ENCODE data around the gene PEX3.
"Not testable (repeated sequence)": the region's sequence is repeated elsewhere in the genome, so short reads cannot be mapped to it uniquely, and the experiment has no call there.

PEX3 gene

GRCh38 chr6:143506620-143507019 lies 56.0 kb downstream of the PEX3 start:
- DNase-seq (ENCODE audit: low spot score): no peak

DNA sequence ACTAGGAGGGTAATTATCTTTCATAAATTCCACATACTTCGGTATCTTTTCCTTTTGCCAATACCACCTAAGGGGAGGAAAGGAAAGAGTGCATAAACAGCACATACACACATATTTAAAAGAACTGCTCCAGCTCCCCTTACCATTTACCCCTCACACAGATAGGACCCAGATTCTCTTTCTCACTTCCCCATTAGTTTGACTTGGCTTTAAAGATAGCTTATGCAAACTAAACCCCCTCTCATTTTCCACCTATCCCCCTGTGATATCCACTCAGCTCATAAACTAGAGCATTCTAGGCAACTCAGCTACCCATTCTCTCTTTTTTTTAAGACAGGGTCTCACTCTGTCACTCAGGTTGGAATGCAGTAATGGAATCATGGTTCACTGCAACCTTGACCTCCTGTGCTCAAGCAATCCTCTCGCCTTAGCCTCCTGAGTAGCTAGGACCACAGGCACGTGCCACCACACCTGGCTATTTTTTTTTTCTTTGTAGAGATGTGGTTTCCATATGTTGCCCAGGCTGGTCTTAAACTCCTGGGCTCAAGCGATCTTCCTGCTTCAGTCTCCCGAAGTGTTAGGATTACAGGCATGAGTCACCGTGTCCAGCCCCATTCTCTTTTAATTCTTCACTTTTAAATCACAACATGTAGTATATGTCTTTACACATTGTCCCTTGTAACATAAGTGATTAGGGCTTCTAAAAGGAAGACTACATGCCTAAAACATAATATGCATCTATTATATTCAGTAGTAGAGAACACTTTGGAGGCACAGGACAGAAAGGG lies 56.9 kb downstream of the PEX3 start:
- DNase-seq (ENCODE audit: low spot score): no peak

DNA sequence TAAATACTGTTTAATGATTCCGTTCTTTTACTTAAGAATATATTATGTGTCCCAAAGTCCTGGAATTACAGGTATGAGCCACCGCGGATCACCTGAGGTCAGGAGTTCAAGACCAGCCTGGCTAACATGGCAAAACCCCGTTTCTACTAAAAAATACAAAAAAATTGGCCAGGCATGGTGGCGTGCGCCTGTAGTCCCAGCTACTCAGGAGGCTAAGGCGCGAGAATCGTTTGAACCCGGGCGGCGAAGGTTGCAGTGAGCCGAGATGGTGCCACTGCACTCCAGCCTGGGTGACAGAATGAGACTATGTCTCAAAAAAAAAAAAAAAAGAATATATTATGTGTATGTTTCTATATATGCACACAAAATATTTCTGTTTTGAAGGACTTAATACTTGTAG lies 59.7 kb downstream of the PEX3 start:
- not testable (repeated sequence) for DNase-seq (ENCODE audit: low spot score)

DNA sequence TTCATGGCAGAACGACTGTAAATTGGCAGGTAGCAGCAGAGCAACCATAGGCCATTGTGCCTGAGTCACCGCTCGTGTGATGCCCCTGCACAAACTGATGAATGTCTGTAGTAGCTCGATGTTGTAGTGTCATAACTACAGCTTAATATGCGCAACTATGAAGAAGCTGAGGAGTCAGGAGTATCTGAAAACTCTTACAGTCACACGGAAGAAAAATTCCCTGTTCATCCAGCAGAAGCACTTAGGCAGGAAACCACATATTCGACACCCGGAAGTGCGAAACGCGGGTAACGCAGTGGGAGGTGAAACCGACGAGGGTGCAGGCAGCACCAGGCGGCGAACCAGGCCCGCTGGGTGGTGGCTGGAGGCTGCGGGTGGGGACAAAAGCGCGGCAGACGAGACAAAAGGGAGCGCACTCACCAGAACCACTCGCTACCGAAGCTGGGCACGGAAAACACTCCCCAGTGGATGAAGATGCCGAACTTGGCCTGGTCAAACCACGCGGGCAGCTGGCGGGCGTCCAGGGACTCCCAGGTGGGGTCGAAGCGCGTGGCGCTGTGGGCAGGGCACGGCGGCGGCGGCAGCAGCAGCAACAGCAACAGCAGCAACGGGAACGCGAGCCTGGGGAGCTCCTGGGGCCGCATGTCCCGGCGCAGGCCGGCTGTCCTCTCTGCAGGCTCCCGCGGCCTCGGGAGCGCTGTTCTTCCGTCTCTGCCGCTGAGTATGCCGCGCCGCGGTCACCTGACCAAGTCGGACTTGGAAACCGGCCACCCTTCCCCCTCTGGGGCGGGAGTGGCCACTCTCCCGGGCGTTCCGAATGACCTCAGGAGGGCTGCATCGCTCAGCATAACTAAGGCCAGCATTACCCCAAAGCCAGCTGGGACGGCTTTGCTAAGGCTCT lies 60.6 kb downstream of the PEX3 start, which contains the start of gene FUCA2:
Gene FUCA2, minus strand, starts transcription at position 730 of the 901 bp plus-strand sequence. Its CDS starts 86 bp downstream, at position 644.
- peak; percentile 87 for DNase-seq (ENCODE audit: low spot score)

- DNase-seq (ENCODE audit: low spot score): peak; percentile 55
Measured at GRCh38 chr6:143513410-143513809, 62.8 kb downstream of the PEX3 start.

DNA sequence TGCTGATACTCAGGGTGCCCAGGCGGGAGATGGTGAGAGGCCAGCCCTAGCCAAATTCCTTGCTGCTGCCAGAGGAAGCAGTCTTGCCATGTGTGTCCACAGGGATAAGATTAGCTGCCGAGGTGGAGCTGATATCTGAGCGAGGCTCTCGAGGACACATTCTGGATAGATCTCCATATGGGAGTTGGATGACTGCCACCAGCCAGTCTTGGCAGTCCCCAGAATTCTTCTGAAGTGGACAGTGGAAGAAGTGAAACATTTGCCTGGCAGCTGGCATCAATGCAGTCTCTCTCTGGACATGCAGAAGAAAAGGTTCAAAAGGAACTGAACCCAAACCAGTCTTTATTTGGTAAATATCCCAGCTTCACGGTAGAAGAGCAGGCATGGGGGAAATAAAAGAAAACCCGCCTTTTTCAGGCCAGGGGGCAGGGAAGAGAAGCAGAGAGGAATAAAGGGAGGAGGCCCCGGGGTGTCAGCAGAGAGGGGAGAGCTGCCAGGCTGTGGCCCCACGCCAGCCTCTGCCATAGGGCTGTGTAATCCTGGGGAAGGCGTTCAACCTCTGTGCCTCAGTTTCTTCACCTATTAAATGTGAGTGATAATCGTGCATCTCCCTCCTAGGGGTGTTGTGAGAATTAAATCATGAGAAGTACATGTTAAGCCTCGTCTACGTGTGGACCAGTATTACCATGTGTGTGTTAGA lies 64.6 kb downstream of the PEX3 start:
- no peak for DNase-seq (ENCODE audit: low spot score)

DNA sequence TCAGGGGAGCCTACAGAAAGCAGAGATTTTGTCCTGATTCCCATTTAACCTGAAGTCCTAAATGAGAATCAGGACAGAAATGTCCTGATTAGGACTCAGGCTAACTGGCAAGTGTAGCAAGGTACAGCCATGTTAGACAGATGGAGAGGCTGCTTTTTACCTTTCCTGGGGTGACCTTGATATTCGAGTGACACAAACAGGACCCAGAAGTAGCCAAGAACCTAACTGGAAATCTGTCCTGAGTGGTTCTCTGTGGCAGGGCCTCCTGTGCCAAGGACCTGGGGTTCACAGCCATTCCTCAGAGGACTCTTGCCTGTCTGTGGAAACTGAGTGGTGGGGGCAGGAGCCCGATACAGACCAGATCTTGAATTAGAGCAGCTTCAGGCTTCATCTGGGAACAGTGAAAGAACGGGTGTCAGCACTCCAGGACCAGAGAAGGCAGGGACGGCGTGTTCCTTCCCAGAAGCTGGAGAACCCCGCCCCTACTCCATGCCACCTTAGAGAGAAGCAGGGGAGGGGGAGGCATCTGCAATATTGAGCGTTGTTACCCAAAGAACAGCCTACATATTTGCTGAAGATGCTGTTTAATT lies 65.3 kb downstream of the PEX3 start:
- no peak for DNase-seq (ENCODE audit: low spot score)

- no peak for DNase-seq (ENCODE audit: low spot score)
Measured at GRCh38 chr6:143516690-143517446, 66.3 kb downstream of the PEX3 start.

DNA sequence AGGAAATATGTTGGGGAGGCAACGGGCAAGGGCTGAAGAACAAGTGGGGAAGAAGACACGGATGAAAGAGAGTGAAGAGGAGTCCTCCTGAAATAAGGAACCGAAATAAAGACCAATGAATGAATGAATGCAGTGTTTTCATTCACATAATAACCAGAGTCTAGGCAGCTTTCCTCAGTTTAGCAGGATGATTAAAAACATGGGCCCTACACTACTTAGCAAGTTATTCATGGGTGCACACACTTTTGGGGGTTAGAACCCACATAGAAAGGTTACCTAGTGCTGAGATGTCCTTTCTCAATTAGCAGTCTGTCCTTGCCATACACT lies 66.8 kb downstream of the PEX3 start:
- DNase-seq (ENCODE audit: low spot score): no peak

DNA sequence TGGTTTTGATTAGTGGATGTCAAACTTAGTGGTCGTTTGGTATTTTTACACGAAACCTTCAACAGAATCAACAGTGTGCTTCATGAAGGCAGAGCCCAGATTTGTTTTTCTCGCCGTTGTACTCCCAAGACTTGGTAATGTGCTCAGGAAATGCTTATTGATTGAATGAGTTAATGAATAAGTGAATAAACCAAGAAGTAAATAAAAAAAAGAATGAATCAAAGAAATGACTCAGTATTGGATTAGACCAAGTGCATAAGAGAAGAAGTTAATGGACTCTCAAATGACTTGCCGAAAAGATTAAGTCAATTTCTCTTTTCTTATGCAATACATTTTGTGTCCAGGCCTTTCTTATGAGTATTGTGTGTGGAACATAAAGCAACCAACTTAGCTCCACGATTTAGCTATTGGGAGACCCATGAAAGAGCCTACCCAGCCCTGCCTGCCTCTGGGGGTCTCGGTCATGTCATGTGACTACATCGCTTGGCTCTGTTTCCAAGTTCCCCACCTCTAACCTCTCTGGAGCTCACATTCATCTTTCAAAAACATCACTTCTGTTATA lies 71.5 kb downstream of the PEX3 start:
- DNase-seq (ENCODE audit: low spot score): no peak

DNA sequence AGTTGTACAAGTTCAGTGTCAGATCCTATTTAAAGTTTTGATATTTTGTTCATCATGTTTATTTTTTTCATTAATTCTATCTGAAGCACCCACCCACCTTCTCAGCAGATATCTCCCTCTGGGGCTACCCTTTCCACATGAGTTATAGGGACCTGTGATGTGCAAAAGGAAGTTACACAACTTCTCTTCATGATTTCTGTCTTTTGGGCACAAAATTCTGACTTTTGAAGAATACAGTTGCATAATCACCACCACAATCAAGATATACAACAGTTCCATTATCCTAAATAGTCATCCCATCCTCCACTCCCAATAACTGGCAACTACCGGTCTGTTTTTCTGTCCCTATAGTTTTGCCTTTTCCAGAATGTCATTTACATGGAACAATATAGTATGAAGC lies 74.8 kb downstream of the PEX3 start:
- no peak for DNase-seq (ENCODE audit: low spot score)

DNA sequence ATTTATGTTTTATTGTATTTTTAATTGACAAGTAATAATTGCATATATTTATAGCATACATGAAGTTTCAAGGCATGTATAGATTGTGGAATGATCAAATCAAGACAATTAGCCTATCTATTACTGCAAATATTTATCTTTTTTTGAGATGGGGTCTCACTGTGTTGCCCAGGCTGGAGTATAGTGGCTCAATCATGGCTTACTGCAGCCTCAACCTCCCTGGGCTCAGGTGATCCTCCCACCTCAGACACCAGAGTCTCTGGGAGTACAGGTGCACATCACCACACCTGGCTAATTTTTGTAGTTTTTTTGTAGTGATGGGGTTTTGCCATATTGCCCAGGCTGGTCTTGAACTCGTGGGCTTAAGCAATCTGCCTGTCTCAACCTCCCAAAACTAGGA lies 77.1 kb downstream of the PEX3 start:
- DNase-seq (ENCODE audit: low spot score): no peak

DNA sequence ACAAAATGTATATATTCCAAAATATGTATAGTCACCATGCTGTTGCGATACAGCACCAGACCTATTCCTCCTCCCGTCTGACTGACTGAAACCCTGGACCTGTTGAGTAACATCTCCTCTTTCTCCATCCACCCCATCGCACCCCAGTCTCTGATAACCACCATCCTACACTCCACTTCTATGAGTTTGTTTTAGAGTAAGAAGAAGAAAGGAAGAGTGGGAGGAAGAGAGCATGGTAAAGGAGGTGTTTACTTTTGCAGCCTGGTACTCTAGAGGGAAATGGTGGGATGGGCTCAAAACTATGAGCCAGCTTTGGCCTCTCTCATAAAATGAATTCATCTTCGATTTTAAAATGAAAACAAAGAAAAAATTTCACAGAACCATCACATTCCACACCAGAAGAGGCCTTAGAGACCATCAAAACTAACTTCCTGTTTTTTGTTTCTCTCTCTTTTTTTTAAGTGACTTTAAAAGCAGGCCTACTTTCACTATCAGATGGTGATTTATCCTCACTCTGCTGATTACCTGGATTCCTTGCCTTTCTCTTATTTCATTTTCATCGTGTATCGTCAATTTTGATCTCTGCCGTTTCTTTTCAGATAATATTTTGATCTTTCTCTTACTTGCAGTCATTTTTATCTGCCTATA lies 77.7 kb downstream of the PEX3 start:
- no peak for DNase-seq (ENCODE audit: low spot score)

GRCh38 chr6:143529095-143529494 lies 78.5 kb downstream of the PEX3 start:
- DNase-seq (ENCODE audit: low spot score): no peak

DNA sequence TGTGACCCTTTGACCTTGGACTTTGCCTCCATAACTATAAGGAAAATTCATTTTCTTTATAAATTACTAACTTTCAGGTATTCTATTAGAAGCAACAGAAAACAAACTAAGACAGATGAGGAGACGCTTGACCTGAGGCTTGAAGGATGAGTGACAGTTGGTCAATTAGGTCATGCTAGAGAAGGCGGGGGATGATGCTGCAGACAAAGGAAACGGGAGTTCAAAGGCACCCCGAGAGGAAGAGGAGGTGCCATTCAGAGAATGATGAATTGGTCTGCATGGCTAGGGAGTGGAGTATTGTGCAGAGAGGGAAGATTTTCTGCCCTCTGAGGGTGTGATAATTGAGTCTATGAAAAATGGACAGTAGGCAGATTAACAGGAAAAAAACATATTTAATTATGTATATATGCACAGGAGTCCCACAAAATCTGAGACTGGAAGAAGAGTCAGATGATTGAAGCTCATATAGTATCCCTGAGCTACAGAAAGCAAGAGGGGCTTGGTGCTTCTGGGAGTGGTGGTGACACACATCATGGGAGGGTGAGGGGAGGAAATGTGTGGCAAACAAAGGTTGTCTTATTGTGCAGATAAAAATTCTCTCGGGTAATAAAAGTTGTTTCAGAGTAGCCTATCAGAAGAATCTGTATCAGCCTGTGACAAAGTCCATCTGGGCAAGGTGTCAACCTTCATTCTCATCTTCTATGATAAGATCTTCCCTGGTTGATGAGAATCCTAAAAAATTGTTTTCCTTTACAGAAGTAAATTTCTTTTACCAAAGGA lies 81.3 kb downstream of the PEX3 start:
- no peak for DNase-seq (ENCODE audit: low spot score)

DNA sequence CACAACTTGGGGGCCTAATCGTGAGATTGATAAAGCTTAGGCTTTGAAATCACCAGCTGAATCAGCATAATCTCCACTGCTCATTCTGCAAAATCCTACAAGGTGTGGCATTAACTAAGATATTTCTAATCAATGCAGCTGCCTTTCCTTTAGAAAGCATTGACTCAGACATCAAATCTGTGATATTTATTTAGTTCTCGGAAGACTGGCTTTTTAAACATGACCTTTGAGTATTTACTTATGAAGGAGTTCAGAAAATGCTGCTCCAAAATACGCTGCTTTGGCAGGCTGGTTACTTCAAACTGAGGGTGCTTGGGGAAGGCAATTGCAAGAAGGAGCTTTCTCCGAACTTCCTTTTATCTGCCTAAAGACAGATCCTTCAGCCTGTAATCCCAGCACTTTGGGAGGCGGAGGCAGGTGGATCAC lies 84.6 kb downstream of the PEX3 start:
- no peak for DNase-seq (ENCODE audit: low spot score)

- DNase-seq (ENCODE audit: low spot score): peak; percentile 73
Measured at GRCh38 chr6:143536461-143536865, 85.9 kb downstream of the PEX3 start.

GRCh38 chr6:143536866-143537691 lies 86.5 kb downstream of the PEX3 start:
- DNase-seq (ENCODE audit: low spot score): peak; percentile 74

DNA sequence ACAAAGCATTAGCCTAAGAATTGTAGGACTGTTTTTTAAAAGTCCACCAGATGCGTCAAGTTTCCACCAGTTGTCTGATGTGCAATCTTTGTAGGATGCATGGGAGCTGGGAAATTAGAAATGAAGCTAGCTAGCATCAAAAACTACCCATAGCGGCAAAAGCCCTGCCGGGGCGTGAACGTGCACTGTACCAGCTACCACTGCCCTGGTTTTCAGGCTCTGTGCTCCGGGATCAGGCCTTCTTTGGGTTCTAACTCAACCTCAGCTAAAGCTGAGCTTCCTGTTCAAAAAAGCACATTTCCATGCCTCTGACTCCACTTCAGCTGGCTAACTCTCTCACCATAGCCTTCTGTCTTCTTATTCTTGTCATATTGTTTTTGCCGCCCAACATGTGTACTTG lies 87.8 kb downstream of the PEX3 start:
- no peak for DNase-seq (ENCODE audit: low spot score)

All from ecto neural progenitor cell (in vitro differentiated cells).